Measurements from ENCODE around the gene PIP5K1A. TPM values are rescaled to one million over a fixed set of nuclear protein-coding genes. Genes with fewer than 3 reads are reported as not detected.

Gene PIP5K1A
- total and polyA plus RNA-seq, 2 experiments from 2014 or later = 17.3 to 45.7 TPM

DNA sequence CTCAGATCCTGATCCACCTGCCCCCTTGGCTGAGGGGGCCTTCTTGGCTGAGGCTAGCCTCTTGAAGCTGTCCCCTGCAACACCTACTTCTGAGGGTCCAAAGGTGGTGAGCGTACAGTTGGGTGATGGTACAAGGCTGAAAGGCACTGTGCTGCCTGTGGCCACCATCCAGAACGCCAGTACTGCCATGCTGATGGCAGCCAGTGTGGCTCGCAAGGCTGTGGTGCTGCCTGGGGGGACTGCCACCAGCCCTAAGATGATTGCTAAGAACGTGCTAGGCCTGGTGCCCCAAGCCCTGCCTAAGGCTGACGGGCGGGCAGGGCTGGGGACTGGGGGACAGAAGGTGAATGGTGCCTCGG, 89.0 kb downstream of the PIP5K1A start:
- Histone ChIP-seq H3K4me2 (no peak overlapping the region), H3K4me3 (no peak overlapping the region), H3K36me3 (replicated peaks; ENCODE audit: insufficient read depth, low read depth) (no peaks in the 10 kb centered on the region), H3K9me2 (replicated peaks; ENCODE audit: insufficient read depth) (no peaks in the 10 kb centered on the region), H3K4me1 (ENCODE audit: insufficient read depth) (peaks cover 12% of the 10 kb centered on the region), H3K27me3 (no peaks in the 10 kb centered on the region), H2AFZ (no peak overlapping the region), H3K79me2 (peaks cover 41% of the 10 kb centered on the region), H4K20me1 (ENCODE audit: insufficient read depth, poor library complexity, severe bottlenecking) (peaks cover 6% of the 10 kb centered on the region), H3K27ac (no peak overlapping the region), H3K9me3 (ENCODE audit: low read depth) (no peaks in the 10 kb centered on the region)
- DNase-seq (ENCODE audit: low spot score) = no peak
- WGBS (ENCODE audit: low lambda C conversion rate, missing lambda C conversion rate) = 95% methylated on average over 7 of the region's 7 CpGs
- TF ChIP-seq EZH2phosphoT487 (IDR thresholded peaks at IDR 0.05; ENCODE audit: low read depth, severe bottlenecking, unreplicated experiment) = no peak
- TF ChIP-seq EZH2 (IDR thresholded peaks at IDR 0.05; ENCODE audit: borderline replicate concordance) = no peak

DNA sequence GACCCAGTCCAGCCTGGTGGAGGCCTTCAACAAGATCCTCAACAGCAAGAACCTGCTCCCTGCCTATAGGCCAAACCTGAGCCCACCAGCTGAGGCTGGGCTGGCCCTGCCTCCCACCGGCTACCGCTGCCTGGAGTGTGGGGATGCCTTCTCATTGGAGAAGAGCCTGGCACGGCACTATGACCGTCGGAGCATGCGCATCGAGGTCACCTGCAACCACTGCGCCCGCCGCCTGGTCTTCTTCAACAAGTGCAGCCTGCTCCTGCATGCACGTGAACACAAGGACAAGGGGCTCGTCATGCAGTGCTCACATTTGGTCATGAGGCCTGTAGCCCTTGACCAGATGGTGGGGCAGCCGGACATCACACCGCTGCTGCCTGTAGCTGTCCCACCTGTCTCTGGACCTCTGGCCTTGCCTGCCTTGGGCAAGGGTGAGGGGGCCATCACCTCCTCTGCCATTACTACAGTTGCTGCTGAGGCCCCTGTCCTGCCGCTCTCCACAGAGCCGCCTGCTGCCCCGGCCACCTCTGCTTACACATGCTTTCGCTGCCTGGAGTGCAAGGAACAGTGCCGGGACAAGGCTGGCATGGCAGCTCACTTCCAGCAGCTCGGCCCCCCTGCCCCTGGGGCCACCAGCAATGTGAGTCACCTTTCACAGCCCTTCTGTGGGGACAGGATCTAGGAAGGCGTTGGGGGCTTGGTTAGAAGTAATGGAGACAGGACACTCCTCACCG, 89.6 kb downstream of the PIP5K1A start:
- peaks cover 6% of the 10 kb centered on the region for H4K20me1 ChIP-seq (ENCODE audit: insufficient read depth, poor library complexity, severe bottlenecking)

DNA sequence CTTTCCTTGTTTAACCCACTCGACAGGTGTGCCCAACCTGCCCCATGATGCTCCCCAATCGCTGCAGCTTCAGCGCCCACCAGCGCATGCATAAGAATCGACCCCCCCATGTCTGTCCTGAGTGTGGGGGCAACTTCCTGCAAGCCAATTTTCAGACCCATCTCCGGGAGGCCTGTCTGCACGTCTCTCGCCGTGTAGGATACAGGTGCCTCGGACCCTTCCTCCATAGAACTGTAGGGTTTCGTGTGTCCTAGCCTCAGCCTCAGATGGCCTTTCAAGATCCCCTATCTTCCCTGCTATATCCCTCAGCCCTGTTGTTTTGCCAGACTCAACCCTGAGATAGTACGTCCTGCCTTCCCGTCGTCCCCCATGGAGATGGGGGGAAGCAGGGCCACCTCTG, 90.2 kb downstream of the PIP5K1A start:
- H3K9me2 ChIP-seq (replicated peaks; ENCODE audit: insufficient read depth) = no peaks in the 10 kb centered on the region
- TF ChIP-seq EZH2 (IDR thresholded peaks at IDR 0.05; ENCODE audit: borderline replicate concordance) = no peak
- TF ChIP-seq EZH2phosphoT487 (IDR thresholded peaks at IDR 0.05; ENCODE audit: low read depth, severe bottlenecking, unreplicated experiment) = no peak
- WGBS (ENCODE audit: low lambda C conversion rate, missing lambda C conversion rate) = 91% methylated on average over 14 of the region's 14 CpGs
- peaks cover 5% of the 10 kb centered on the region for H4K20me1 ChIP-seq (ENCODE audit: insufficient read depth, poor library complexity, severe bottlenecking)
- no peaks in the 10 kb centered on the region for H3K27me3 ChIP-seq
- H3K4me3 ChIP-seq = no peak overlapping the region
- no peak for DNase-seq (ENCODE audit: low spot score)
- H3K79me2 ChIP-seq = peaks cover 30% of the 10 kb centered on the region
- no peak overlapping the region for H3K27ac ChIP-seq
- no peaks in the 10 kb centered on the region for H3K36me3 ChIP-seq (replicated peaks; ENCODE audit: insufficient read depth, low read depth)
- H2AFZ ChIP-seq = no peak overlapping the region
- peaks cover 7% of the 10 kb centered on the region for H3K4me1 ChIP-seq (ENCODE audit: insufficient read depth)
- no peak overlapping the region for H3K4me2 ChIP-seq
- no peaks in the 10 kb centered on the region for H3K9me3 ChIP-seq (ENCODE audit: low read depth)

More for the DNA sequence above, 89.6 kb downstream of the PIP5K1A start:
- no peak overlapping the region for H3K4me2 ChIP-seq
- no peak overlapping the region for H3K27ac ChIP-seq
- no peaks in the 10 kb centered on the region for H3K36me3 ChIP-seq (replicated peaks; ENCODE audit: insufficient read depth, low read depth)
- H3K9me3 ChIP-seq (ENCODE audit: low read depth) = no peaks in the 10 kb centered on the region
- peaks cover 36% of the 10 kb centered on the region for H3K79me2 ChIP-seq
- TF ChIP-seq, protein P1, sequence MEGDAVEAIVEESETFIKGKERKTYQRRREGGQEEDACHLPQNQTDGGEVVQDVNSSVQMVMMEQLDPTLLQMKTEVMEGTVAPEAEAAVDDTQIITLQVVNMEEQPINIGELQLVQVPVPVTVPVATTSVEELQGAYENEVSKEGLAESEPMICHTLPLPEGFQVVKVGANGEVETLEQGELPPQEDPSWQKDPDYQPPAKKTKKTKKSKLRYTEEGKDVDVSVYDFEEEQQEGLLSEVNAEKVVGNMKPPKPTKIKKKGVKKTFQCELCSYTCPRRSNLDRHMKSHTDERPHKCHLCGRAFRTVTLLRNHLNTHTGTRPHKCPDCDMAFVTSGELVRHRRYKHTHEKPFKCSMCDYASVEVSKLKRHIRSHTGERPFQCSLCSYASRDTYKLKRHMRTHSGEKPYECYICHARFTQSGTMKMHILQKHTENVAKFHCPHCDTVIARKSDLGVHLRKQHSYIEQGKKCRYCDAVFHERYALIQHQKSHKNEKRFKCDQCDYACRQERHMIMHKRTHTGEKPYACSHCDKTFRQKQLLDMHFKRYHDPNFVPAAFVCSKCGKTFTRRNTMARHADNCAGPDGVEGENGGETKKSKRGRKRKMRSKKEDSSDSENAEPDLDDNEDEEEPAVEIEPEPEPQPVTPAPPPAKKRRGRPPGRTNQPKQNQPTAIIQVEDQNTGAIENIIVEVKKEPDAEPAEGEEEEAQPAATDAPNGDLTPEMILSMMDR (IDR thresholded peaks at IDR 0.05; ENCODE audit: poor library complexity) = no peak
- no peak for TF ChIP-seq EZH2phosphoT487 (IDR thresholded peaks at IDR 0.05; ENCODE audit: low read depth, severe bottlenecking, unreplicated experiment)
- no peak for TF ChIP-seq EZH2 (IDR thresholded peaks at IDR 0.05; ENCODE audit: borderline replicate concordance)
- 94% methylated on average over 22 of the region's 22 CpGs for WGBS (ENCODE audit: low lambda C conversion rate, missing lambda C conversion rate)
- H3K4me1 ChIP-seq (ENCODE audit: insufficient read depth) = peaks cover 12% of the 10 kb centered on the region
- no peaks in the 10 kb centered on the region for H3K9me2 ChIP-seq (replicated peaks; ENCODE audit: insufficient read depth)
- H2AFZ ChIP-seq = no peak overlapping the region
- no peaks in the 10 kb centered on the region for H3K27me3 ChIP-seq
- H3K4me3 ChIP-seq = no peak overlapping the region
- DNase-seq (ENCODE audit: low spot score) = no peak

DNA sequence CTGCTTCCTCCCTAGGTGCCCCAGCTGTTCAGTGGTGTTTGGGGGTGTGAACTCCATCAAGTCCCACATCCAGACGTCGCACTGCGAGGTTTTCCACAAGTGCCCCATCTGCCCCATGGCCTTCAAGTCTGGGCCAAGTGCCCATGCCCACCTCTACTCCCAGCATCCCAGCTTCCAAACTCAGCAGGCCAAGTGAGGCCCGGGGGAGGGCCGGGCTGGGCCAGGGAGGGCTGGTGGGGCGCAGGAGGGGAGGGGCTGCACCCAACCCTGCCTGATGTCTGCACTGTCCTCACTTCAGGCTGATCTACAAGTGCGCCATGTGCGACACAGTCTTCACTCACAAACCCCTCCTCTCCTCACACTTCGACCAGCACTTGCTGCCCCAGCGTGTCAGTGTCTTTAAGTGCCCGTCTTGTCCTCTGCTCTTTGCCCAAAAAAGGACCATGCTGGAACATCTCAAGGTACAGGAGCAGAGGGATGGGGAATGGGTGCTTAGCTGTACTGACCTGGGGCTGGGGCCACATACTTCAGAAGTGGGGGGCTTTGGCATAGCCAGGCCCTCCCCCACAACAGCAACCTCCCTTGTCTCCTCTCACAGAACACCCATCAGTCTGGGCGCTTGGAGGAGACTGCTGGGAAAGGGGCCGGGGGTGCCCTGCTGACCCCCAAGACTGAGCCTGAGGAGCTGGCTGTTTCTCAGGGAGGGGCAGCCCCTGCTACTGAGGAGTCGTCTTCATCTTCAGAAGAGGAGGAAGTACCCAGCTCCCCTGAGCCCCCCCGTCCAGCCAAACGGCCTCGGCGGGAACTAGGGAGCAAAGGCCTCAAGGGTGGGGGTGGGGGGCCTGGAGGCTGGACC, 91.0 kb downstream of the PIP5K1A start:
- Histone ChIP-seq H2AFZ (no peak overlapping the region), H3K4me2 (no peak overlapping the region), H4K20me1 (ENCODE audit: insufficient read depth, poor library complexity, severe bottlenecking) (no peaks in the 10 kb centered on the region), H3K4me3 (no peak overlapping the region), H3K36me3 (replicated peaks; ENCODE audit: insufficient read depth, low read depth) (no peaks in the 10 kb centered on the region), H3K9me3 (ENCODE audit: low read depth) (no peaks in the 10 kb centered on the region), H3K27me3 (no peaks in the 10 kb centered on the region), H3K4me1 (ENCODE audit: insufficient read depth) (no peaks in the 10 kb centered on the region), H3K27ac (no peak overlapping the region), H3K9me2 (replicated peaks; ENCODE audit: insufficient read depth) (no peaks in the 10 kb centered on the region), H3K79me2 (peaks cover 22% of the 10 kb centered on the region)
- WGBS (ENCODE audit: low lambda C conversion rate, missing lambda C conversion rate) = 95% methylated on average over 13 of the region's 18 CpGs
- no peak for TF ChIP-seq EZH2phosphoT487 (IDR thresholded peaks at IDR 0.05; ENCODE audit: low read depth, severe bottlenecking, unreplicated experiment)
- TF ChIP-seq, protein P1 (IDR thresholded peaks at IDR 0.05; ENCODE audit: poor library complexity) = no peak
- no peak for TF ChIP-seq EZH2 (IDR thresholded peaks at IDR 0.05; ENCODE audit: borderline replicate concordance)
- DNase-seq (ENCODE audit: low spot score) = no peak
